ENCODE data around the gene CCDC167.

CCDC167 gene

GRCh38 chr6:37487591-37488380, 11.9 kb downstream of the CCDC167 start:
- no peak for DNase-seq

- DNase-seq, result no peak
Observed at GRCh38 chr6:37486121-37486839, 13.4 kb downstream of the CCDC167 start.

- no peak for DNase-seq
Observed at GRCh38 chr6:37485291-37485702, 14.4 kb downstream of the CCDC167 start.

- no peak for DNase-seq
Observed at GRCh38 chr6:37484786-37485170, 14.9 kb downstream of the CCDC167 start.

GRCh38 chr6:37483917-37484785, 15.5 kb downstream of the CCDC167 start:
- DNase-seq, result no peak

GRCh38 chr6:37483252-37483901, 16.3 kb downstream of the CCDC167 start:
- DNase-seq, result no peak

DNA sequence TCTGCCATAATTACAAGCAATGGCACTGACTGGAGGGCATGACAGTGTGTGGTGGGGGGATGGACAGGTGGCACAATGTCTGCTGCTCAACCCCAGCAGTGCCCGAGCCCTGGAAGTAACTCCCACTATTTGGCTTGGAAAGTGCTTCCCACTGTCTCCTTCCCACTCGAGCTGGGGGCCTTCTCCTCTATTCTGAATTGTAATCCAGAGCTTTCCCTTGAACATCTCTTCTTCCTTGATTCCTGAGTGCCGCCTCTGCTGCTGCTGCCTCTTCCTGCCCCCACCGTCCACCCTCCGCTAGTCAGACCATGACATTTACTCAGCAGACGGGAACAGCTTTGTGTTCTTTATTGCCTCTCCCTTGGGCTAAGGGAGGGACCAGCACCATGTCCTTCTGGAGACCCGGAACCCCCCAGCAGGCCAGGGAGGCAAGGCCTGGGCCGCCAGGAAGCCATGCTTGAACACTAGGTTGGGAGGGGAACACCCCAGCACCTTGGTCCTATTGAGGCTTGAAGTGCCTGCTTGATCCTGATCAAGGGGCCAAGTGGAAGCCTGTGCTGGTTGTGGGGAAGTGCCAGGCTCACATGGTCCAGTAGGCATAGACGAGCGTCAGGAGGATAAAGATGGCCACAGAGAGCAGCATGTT, 17.0 kb downstream of the CCDC167 start:
- no peak for DNase-seq

GRCh38 chr6:37481711-37482605, 17.7 kb downstream of the CCDC167 start:
- DNase-seq, result no peak

DNA sequence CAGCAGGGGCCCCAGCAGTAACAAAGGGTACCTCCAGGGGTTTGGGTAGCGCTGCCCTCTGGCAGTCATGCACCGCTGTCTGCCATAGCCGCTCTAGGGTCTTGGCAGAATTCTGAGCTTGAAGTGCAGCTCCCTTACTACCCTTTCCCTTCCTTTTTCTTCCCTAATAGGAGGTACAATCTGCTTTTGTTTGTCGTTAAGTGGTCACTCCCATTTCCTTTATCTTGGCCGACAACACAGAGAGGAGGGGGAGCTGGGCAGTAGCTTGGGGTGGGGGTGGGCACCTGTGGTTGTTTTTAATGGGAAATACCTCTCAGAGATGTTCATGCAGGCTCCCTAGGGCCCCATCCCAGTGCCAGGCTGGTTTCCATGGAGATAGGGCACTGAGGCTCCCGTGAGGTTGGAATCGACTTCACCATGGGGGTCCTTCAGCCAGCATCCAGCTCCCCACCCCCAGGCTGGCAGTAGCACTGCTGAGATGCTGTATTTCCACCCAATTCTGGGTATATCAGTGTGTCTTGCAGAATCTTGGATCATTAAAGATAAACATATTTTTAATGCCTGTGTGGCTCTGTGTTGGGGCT, 18.6 kb downstream of the CCDC167 start:
- no peak for DNase-seq

DNA sequence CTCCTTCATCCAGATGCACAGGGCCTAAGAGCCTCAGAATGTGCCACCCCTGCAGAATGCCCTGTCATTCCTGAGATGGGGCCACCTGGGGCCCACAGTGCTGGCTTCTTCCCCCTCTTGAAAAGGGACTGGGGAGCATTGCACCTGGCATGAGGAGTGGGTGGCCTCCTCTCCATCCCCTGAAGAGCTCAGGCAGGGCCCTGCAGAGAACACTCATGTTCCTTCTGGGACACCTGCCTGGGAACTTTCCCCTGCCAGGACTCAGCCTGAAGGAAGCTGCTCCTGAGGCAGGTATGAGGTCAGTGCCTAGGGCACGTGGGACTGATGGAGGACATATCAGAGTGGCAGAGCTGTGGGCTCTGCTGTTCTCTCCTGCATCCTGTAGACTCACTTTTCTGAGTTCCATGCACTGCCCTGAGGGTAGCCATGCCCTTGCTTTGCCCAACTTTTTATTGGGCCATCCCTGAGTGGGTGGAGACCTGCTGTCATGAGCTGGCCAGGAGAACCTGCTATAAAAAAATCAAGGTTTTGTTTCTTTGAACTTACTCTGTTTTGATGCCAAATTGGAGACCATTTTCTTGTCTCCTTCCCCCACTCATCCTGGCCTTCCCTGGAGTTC, 19.5 kb downstream of the CCDC167 start:
- no peak for DNase-seq

DNA sequence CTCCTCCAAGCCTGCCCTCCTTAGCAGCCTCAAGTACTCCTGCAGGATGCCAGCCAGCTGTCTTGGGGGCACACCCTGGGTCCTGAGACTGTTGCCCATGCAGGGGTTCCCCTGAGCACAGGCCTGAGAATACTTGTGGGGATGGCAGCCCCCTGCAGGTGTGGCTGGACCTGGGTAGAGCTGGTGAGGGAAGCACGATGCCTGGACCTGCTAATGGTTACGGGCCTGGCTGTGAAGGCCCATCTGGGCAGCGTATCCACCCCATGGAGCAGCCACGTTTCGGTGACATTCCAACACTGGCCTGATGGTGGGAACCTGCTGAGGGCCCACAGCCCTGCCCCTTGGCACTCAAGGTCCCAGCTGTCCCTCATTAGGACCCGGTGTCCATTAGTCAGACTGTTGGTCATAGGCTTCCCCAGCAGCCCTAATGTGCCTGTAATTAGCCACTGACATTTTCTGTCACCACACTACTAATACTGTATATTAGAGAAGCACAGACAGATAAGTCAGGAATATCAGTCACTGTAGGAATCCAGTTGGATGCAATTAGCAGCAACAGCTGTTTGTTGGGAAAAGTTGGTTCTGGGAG, 20.3 kb downstream of the CCDC167 start:
- no peak for DNase-seq

- DNase-seq, result no peak
Observed at GRCh38 chr6:37478827-37479226, 20.9 kb downstream of the CCDC167 start.

DNA sequence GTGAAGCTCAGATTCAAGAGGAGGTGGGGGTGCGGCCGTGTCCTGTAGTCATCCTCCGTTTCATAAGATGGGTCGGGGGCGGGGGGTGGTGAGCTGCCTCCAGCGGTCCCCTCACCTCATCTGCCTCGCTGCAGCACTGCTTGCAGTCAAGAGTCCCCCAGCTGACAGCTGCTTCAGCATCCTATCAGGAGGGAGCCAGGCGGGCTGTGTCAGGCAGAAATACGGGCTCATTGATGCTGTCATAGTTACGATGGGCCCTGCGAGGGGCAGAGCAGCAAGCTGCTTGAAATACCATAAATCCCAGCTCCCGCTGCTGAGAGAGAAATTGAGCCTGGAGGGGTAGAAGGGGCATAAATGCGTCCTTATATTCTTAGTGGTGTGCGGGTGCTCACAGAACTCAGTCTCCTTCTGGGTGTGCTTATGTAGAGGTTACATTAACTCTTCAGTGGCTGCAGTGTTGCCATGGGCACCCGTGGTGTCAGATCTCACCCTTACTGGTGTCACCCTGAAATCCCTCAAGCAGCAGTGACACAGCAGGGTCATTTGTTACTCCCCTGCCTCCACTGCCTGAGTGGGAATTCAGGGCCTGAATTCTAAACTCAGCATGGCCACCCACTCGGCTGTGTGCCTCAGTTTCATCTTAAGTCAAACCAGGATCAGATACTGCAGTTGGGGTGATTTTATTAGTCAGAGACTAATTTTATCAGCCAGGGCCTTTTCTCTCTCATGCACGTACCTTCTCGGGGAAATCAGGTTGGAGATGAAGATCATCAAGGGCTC, 21.8 kb downstream of the CCDC167 start:
- no peak for DNase-seq

GRCh38 chr6:37477191-37477590, 22.5 kb downstream of the CCDC167 start:
- DNase-seq, result no peak

- no peak for DNase-seq
Observed at GRCh38 chr6:37474316-37474715, 25.4 kb downstream of the CCDC167 start.

DNA sequence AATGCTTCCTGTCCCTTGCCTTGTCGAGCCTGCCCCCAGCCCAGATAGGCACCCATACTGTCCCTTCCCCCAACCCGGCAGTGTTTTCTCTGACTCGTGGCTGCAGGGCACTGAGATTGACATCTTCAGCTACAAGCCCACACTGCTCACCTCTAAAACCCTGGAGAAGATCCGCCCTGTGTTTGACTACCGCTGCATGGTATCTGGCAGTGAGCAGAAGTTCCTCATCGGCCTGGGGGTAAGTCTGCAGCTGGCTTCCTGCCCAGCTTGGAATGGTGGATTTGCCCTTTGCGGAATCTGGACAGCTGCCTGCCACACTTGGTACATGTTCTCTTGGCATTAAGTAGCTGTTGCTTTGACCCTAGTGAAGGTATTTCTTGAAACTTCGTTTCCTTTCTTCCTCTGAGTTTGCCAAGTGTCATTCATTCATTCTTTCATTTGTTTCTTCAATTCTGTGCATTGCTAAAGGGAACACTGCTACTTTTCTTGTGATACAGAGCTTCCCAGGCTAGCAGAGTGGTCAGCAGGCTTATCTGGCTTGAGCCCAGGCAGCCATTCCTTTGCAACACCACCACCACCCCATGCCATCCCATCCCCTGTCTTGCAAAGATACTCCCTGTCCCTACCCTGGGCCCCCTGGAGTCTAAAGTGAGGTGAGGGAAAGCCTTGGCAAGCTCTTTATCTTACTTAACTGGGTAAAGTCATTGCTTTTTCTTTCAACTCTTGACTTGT, 26.2 kb downstream of the CCDC167 start:
- DNase-seq, result peak; percentile 37

GRCh38 chr6:37467718-37468117, 32.0 kb downstream of the CCDC167 start:
- DNase-seq, result no peak

DNA sequence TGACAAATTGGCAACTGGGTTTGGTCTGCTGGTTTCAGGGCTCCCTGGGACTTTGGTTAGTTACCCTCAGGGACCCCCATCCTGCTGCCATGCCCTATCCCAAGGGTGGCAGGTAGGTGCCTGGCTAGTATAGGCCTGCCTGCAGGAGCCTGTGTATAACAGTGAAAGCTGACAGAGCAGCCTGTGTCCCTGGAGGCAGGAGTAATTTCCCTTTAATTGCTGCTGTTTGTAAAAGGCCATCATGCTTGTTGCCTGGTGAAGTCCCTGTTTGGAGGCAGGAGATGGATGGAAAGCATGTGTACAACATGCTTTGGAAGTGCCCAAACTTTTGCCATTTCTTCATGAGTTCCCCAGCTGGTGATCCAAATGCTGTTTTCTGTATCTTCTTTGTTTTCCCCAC, 36.6 kb downstream of the CCDC167 start:
- DNase-seq, result no peak
